ENCODE measurements around the gene TCIRG1. TPM values are rescaled to one million over a fixed set of nuclear protein-coding genes. Genes with fewer than 3 reads are reported as not detected.

The TCIRG1 gene
- total RNA-seq, 6 experiments from 2014 or later: 39.4 to 97.1 (median 69.3) TPM

- Histone ChIP-seq H3K36me3 (peaks cover 0 to 17% (median 8%) of the 10 kb centered on the region in 4 donors), H3K9me3 (no peaks in the 10 kb centered on the region), H3K4me1 (peaks cover 0 to 41% (median 6%) of the 10 kb centered on the region in 4 donors), H3K4me3 (no peak overlapping the region), H3K27me3 (no peaks in the 10 kb centered on the region), H3K27ac (no peak overlapping the region)
- ATAC-seq (peak in 1 of 4 donors; percentile 6), DNase-seq (no peak)
- TF ChIP-seq POLR2A (IDR thresholded peaks at IDR 0.05) (no peak), CTCF (IDR thresholded peaks at IDR 0.05) (no peak)
- 68% methylated on average over 7 of the region's 8 CpGs for WGBS (ENCODE audit: insufficient coverage, low coverage, low lambda C conversion rate, missing lambda C conversion rate)
- intact Hi-C loops (cut with DNase I): no loop called here
Measured at GRCh38 chr11:68077617-68078582, 39.1 kb downstream of the TCIRG1 start.

GRCh38 chr11:68080860-68081259 lies 42.0 kb downstream of the TCIRG1 start:
- no peak for DNase-seq
- peaks cover 0 to 8% (median 5%) of the 10 kb centered on the region in 4 donors for H3K36me3 ChIP-seq
- intact Hi-C loops (cut with DNase I): no loop called here
- no peaks in the 10 kb centered on the region for H3K27me3 ChIP-seq
- H3K4me1 ChIP-seq: peaks cover 0 to 25% (median 6%) of the 10 kb centered on the region in 4 donors
- H3K4me3 ChIP-seq: no peak overlapping the region
- H3K27ac ChIP-seq: no peak overlapping the region
- no peak for TF ChIP-seq POLR2A (IDR thresholded peaks at IDR 0.05)
- TF ChIP-seq CTCF (IDR thresholded peaks at IDR 0.05): no peak
- ATAC-seq: no peak
- H3K9me3 ChIP-seq: no peaks in the 10 kb centered on the region
- WGBS (ENCODE audit: insufficient coverage, low coverage, low lambda C conversion rate, missing lambda C conversion rate): 85% methylated on average over 4 of the region's 8 CpGs

- Histone ChIP-seq H3K27ac (no peak overlapping the region), H3K27me3 (no peaks in the 10 kb centered on the region), H3K36me3 (peaks cover 0 to 8% (median 5%) of the 10 kb centered on the region in 4 donors), H3K4me3 (no peak overlapping the region), H3K9me3 (no peaks in the 10 kb centered on the region), H3K4me1 (peaks cover 0 to 20% (median 6%) of the 10 kb centered on the region in 4 donors)
- no peak for TF ChIP-seq CTCF (IDR thresholded peaks at IDR 0.05)
- TF ChIP-seq POLR2A (IDR thresholded peaks at IDR 0.05): no peak
- ATAC-seq: peak; percentile 78 to 96 (median 92)
- intact Hi-C loops (cut with DNase I): no loop called here
- 20% methylated on average over 9 of the region's 9 CpGs for WGBS (ENCODE audit: insufficient coverage, low coverage, low lambda C conversion rate, missing lambda C conversion rate)
- DNase-seq: peak in 2 of 3 donors; percentile 77 to 78
Measured at GRCh38 chr11:68081691-68082090, 42.9 kb downstream of the TCIRG1 start.

- ATAC-seq (no peak), DNase-seq (no peak)
- WGBS (ENCODE audit: insufficient coverage, low coverage, low lambda C conversion rate, missing lambda C conversion rate): 28% methylated on average over 3 of the region's 3 CpGs
- Histone ChIP-seq H3K27me3 (no peaks in the 10 kb centered on the region), H3K4me3 (no peak overlapping the region), H3K36me3 (peaks cover 0 to 8% (median 5%) of the 10 kb centered on the region in 4 donors), H3K9me3 (no peaks in the 10 kb centered on the region), H3K27ac (no peak overlapping the region), H3K4me1 (peaks cover 0 to 12% (median 4%) of the 10 kb centered on the region in 4 donors)
- intact Hi-C loops (cut with DNase I): no loop called here
- TF ChIP-seq CTCF (IDR thresholded peaks at IDR 0.05) (no peak), POLR2A (IDR thresholded peaks at IDR 0.05) (no peak)
Measured at GRCh38 chr11:68082481-68082880, 43.7 kb downstream of the TCIRG1 start.
